Thyroid gland (tissue), 4 donors: Measurements from ENCODE around the gene COPRS. TPM values are rescaled to one million over a fixed set of nuclear protein-coding genes. Genes with fewer than 3 reads are reported as not detected.

Source experiments
- DNase-seq, 2 donors: peaks; one replicate each; pipeline ENCODE4 v3.0.0-alpha.2; 2019
- H3K27ac ChIP-seq, 3 donors: fragments of 200-600 bp; sonication (generic); 1 replicate in 2 of 3; 2 replicates in 1 of 3; pipeline ENCODE4 v1.5.1; 2016 to 2019; ENCODE audit warnings: mild to moderate bottlenecking in 1 of 3, moderate library complexity in 1 of 3
- H3K27me3 ChIP-seq: fragments of 200-600 bp; sonication (generic); one replicate; pipeline ENCODE4 v1.5.1; 2019
- H3K36me3 ChIP-seq, 2 donors: fragments of 200-600 bp; sonication (generic); one replicate each; pipeline ENCODE4 v1.5.1; 2016 to 2019
- H3K4me1 ChIP-seq, 2 donors: fragments of 200-600 bp; sonication (generic); one replicate each; pipeline ENCODE4 v1.5.1; 2017 to 2019
- H3K4me3 ChIP-seq, 3 donors: fragments of 200-600 bp; sonication (generic); replicated peaks in 1 of 3; 1 replicate in 2 of 3; 2 replicates in 1 of 3; pipeline ENCODE4 v1.5.1; 2016; ENCODE audit warnings: mild to moderate bottlenecking in 1 of 3
- H3K9me3 ChIP-seq: fragments of 200-600 bp; sonication (generic); one replicate; pipeline ENCODE4 v1.5.1; 2017
- POLR2A ChIP-seq, 2 donors: fragments of 450-650 bp; IDR thresholded peaks; one replicate each; pipeline ENCODE4 v1.6.1; 2017; ENCODE audit warnings: antibody characterized with exemption in 2 of 2, mild to moderate bottlenecking in 2 of 2, moderate library complexity in 1 of 2
- WGBS, 2 donors: methylation state at CpG; one replicate each; pipeline ENCODE4 v1.1.5; 2017; 5-methylcytosine and 5-hydroxymethylcytosine counted together
- intact Hi-C: fragments of 100-400 bp; cut with DNase I; formaldehyde crosslinking; loops from one replicate; pipeline ENCODE4 v1.15.1; 2023
- total RNA-seq, 4 donors: library from RNA; depleted of rRNA; stranded (reverse); fragments of >200 nt; gene quantifications; one replicate each; pipeline ENCODE4 v1.2.3, GENCODE V29; 2016
- TF ChIP-seq, protein P1 (sequence below), 6 experiments: fragments of 200-600 bp in 3 of 6; fragments of 450-650 bp in 3 of 6; sonication (generic) in 3 of 6; IDR thresholded peaks; one replicate each; pipeline ENCODE4 v1.5.1; 2016 to 2019; ENCODE audit warnings: antibody characterized with exemption in 6 of 6, mild to moderate bottlenecking in 2 of 6, inconsistent platforms in 1 of 6, moderate library complexity in 1 of 6

The COPRS gene, protein sequence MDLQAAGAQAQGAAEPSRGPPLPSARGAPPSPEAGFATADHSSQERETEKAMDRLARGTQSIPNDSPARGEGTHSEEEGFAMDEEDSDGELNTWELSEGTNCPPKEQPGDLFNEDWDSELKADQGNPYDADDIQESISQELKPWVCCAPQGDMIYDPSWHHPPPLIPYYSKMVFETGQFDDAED
- 100 to 1,000 TPM; 114 to 143 (median 128) TPM for total RNA-seq

DNA sequence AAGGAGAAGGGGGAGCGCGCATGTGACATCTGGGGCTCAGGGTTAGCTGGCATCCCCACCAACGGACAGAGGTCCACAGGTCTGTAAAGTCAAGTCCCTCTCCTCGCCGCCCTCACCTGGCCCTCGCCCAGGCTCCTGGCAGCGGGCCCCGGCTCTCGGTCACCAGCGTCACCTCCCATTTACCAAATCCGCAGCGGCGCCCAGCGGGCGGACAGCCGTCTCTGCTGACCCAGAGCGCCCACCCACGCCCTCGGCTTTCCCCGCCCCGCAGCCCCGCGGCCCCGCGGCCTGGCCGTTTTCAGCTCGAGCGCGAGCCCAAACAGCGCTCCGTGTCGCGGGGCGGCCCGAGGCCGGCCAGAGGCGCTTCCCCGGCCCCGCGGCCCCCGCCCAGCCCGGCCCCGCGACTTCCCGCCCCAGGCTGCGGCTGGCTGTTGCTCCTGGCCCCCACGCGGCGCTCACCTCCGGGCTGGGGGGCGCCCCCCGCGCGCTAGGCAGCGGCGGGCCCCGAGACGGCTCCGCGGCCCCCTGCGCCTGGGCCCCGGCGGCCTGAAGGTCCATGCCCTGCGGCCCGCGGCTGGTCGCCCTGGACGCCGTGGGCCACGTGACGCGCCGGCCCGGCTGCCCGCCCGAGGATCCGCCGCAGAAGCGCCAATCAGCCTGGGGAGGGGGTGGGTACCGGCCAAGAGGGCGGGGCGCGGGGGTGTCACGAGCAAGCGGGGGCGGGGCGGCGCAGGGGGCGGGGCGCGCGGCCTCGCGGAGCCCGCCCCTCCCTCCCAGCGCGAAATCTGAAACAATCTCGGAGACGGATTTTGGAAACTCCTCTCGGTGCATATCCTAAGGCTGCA is at the start of gene COPRS:
COPRS (minus strand) TSS at position 603 of the 845 bp plus-strand sequence; CDS start at position 558, 45 bp downstream.
- peak; percentile 65 to 86 for TF ChIP-seq POLR2A (IDR thresholded peaks at IDR 0.05)
- TF ChIP-seq, protein P1, sequence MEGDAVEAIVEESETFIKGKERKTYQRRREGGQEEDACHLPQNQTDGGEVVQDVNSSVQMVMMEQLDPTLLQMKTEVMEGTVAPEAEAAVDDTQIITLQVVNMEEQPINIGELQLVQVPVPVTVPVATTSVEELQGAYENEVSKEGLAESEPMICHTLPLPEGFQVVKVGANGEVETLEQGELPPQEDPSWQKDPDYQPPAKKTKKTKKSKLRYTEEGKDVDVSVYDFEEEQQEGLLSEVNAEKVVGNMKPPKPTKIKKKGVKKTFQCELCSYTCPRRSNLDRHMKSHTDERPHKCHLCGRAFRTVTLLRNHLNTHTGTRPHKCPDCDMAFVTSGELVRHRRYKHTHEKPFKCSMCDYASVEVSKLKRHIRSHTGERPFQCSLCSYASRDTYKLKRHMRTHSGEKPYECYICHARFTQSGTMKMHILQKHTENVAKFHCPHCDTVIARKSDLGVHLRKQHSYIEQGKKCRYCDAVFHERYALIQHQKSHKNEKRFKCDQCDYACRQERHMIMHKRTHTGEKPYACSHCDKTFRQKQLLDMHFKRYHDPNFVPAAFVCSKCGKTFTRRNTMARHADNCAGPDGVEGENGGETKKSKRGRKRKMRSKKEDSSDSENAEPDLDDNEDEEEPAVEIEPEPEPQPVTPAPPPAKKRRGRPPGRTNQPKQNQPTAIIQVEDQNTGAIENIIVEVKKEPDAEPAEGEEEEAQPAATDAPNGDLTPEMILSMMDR (IDR thresholded peaks at IDR 0.05) = peak in 2 of 6 experiments; percentile 19 to 23
- H3K4me1 ChIP-seq = peaks cover 12 to 16% of the 10 kb centered on the region in 2 donors

DNA sequence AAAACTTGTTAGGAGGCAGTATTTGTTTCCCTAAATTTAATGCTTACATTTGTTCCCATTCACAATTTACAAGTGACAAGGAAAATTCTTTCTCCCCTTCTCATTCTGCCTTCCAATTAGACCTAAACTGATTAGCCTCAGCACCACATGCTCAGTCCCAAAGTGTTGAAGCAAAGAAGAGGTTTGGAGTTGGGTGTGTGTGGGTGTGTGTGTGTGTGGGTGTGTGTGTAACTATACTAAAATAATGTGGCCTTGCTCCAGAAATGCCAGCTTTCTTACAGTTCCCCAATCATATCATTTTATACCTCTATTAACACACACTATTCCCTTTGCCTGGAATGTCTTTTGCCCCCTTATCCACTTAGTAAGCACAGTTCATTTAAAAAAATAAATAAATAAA is 49.3 kb upstream of the COPRS start:
- Histone ChIP-seq H3K9me3 (no peaks in the 10 kb centered on the region), H3K27me3 (no peaks in the 10 kb centered on the region), H3K4me1 (no peaks in the 10 kb centered on the region), H3K36me3 (no peaks in the 10 kb centered on the region), H3K27ac (no peak overlapping the region), H3K4me3 (no peak overlapping the region)
- no peak for TF ChIP-seq POLR2A (IDR thresholded peaks at IDR 0.05)
- TF ChIP-seq, protein P1 (IDR thresholded peaks at IDR 0.05) = no peak
- intact Hi-C loops = no loop called here
- no peak for DNase-seq

More for the DNA sequence above, at the start of gene COPRS:
- Histone ChIP-seq H3K4me3 (peak within 1 kb of the TSS in 2 of 3 donors; percentile 30 to 57), H3K27ac (peak within 1 kb of the TSS; percentile 51 to 85 (median 73)), H3K36me3 (peaks cover 17 to 18% of the 10 kb centered on the region in 2 donors), H3K9me3 (no peaks in the 10 kb centered on the region), H3K27me3 (no peaks in the 10 kb centered on the region)
- 0% methylated on average over 3 of the region's 100 CpGs; no CpG with 5 or more reads in 1 of the 2 donors for WGBS, 2 donors
- intact Hi-C loops = no loop called here
- DNase-seq = peak; percentile 94 to 95

DNA sequence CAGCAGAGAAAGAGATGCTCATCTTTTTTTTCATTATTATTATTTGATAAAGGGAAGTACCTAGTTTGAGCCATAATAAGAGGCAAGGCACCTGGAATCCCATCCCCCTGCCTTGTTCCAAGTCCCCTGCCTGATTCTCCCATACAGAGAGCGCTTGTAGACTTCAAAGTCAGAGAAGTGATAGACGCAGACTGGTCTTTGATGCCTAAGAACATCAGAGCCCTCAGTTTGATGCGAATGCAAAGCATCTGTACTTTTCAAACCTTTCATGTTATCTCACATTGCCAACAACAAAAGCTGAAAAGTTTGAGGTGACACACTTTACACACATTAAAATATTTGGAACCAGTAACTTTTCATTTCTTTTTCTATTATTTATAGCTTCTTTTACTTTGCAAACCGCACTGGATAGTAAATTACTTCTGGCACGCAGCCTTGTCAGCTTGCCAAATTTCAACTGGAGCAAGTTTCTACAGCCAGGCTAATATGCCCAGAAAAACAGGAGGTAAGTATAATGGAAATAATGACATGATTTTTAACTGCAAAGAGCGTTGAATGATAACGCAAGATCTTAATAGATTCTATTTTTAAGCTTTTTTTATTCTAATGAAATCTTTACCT is 48.4 kb upstream of the COPRS start:
- no peaks in the 10 kb centered on the region for H3K4me1 ChIP-seq
- DNase-seq = peak; percentile 62 to 76
- H3K4me3 ChIP-seq = no peak overlapping the region
- intact Hi-C loops = no loop called here
- H3K36me3 ChIP-seq = no peaks in the 10 kb centered on the region
- no peak overlapping the region for H3K27ac ChIP-seq
- H3K27me3 ChIP-seq = no peaks in the 10 kb centered on the region
- TF ChIP-seq POLR2A (IDR thresholded peaks at IDR 0.05) = no peak
- TF ChIP-seq, protein P1 (IDR thresholded peaks at IDR 0.05) = no peak
- WGBS, 2 donors = 10 to 21% methylated on average over 7 of the region's 7 CpGs
- no peaks in the 10 kb centered on the region for H3K9me3 ChIP-seq

DNA sequence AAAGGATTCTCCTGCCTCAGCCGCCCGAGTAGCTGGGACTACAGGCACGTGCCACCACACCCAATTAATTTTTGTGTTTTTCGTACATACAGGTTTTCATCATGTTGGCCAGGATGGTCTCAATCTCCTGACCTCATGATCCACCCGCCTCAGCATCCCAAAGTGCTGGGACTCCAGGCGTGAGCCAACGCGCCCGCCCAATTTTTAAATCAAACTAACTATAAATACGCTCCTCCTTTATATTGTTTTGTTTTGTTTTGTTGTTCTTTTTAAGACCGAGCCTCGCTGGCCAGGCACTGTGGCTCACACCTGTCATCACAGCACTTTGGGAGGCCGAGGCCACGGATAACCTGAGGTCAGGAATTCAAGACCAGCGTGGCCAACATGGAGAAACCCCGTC is 44.4 kb upstream of the COPRS start:
- no peak for TF ChIP-seq POLR2A (IDR thresholded peaks at IDR 0.05)
- TF ChIP-seq, protein P1 (IDR thresholded peaks at IDR 0.05) = no peak
- 95 to 97% methylated on average over 16 of the region's 16 CpGs for WGBS, 2 donors

More for the DNA sequence above, 44.4 kb upstream of the COPRS start:
- Histone ChIP-seq H3K4me1 (peaks cover 8 to 9% of the 10 kb centered on the region in 2 donors), H3K36me3 (peaks cover 6% of the 10 kb centered on the region in 2 donors), H3K9me3 (no peaks in the 10 kb centered on the region), H3K27me3 (no peaks in the 10 kb centered on the region), H3K27ac (no peak overlapping the region), H3K4me3 (no peak overlapping the region)
- intact Hi-C loops = loop anchor here (5.0 kb wide), 1 partner anchor 346 kb away; no protein-coding TSS in a partner anchor
- no peak for DNase-seq
